ENCODE data around the gene NEK4.

Gene NEK4

GRCh38 chr3:52792961-52793695 lies 22.4 kb upstream of the NEK4 start:
- no peak for DNase-seq (ENCODE audit: low spot score)

GRCh38 chr3:52792413-52792812 lies 21.7 kb upstream of the NEK4 start:
- no peak for DNase-seq (ENCODE audit: low spot score)

- DNase-seq (ENCODE audit: low spot score), result no peak
Measured at GRCh38 chr3:52791928-52792327, 21.2 kb upstream of the NEK4 start.

GRCh38 chr3:52791366-52791765 lies 20.6 kb upstream of the NEK4 start:
- no peak for DNase-seq (ENCODE audit: low spot score)

- DNase-seq (ENCODE audit: low spot score), result no peak
Measured at GRCh38 chr3:52790741-52791140, 20.0 kb upstream of the NEK4 start.

GRCh38 chr3:52790337-52790736 lies 19.6 kb upstream of the NEK4 start:
- DNase-seq (ENCODE audit: low spot score), result no peak

GRCh38 chr3:52789746-52790040 lies 19.0 kb upstream of the NEK4 start:
- DNase-seq (ENCODE audit: low spot score), result no peak

GRCh38 chr3:52788890-52789745 lies 18.4 kb upstream of the NEK4 start:
- no peak for DNase-seq (ENCODE audit: low spot score)

GRCh38 chr3:52787672-52788625 lies 17.2 kb upstream of the NEK4 start:
- no peak for DNase-seq (ENCODE audit: low spot score)

GRCh38 chr3:52787246-52787645 lies 16.5 kb upstream of the NEK4 start:
- DNase-seq (ENCODE audit: low spot score), result no peak

GRCh38 chr3:52786330-52787215 lies 15.8 kb upstream of the NEK4 start:
- no peak for DNase-seq (ENCODE audit: low spot score)

GRCh38 chr3:52784931-52785590 lies 14.3 kb upstream of the NEK4 start:
- DNase-seq (ENCODE audit: low spot score), result no peak

GRCh38 chr3:52784021-52784621 lies 13.4 kb upstream of the NEK4 start:
- DNase-seq (ENCODE audit: low spot score), result no peak

- no peak for DNase-seq (ENCODE audit: low spot score)
Measured at GRCh38 chr3:52783211-52783555, 12.4 kb upstream of the NEK4 start.

GRCh38 chr3:52782412-52783210 lies 11.9 kb upstream of the NEK4 start:
- DNase-seq (ENCODE audit: low spot score), result no peak

- DNase-seq (ENCODE audit: low spot score), result no peak
Measured at GRCh38 chr3:52781741-52782140, 11.0 kb upstream of the NEK4 start.

- DNase-seq (ENCODE audit: low spot score), result no peak
Measured at GRCh38 chr3:52779837-52780585, 9.3 kb upstream of the NEK4 start.

- no peak for DNase-seq (ENCODE audit: low spot score)
Measured at GRCh38 chr3:52779011-52779836, 8.5 kb upstream of the NEK4 start.

All from LoVo (cell line).